NCI-H187 treated with DMSO at 0.1 percent for 48 hours (cell line): ENCODE results near the gene FRMD4B.
"Not testable (repeated sequence)": the region's sequence is repeated elsewhere in the genome, so short reads cannot be mapped to it uniquely, and the experiment has no call there.

ENCODE experiments used
- DNase-seq: peaks from one replicate; lab custom pipeline; 2025; lab: John Stamatoyannopoulos, UW

The FRMD4B gene

DNA sequence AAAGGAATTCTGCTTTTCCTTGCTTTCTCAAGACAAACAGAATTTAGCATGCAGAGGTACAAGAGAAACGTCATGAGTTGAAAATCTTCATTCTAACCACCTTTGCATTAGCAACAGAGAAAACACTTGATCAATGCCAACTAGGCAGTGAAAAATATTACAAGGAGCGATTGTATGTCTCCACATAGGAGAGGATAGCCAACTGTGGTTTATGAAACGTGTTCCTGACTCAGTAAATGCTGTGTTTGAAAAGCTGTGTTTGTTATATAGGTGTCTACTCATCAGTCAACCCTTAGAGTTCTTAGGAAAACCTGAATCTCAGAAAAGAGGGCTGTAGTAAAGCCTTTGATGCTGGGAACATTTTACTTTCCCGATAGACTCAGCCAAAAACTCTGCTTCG is 102.4 kb downstream of the FRMD4B start:
- no peak for DNase-seq

DNA sequence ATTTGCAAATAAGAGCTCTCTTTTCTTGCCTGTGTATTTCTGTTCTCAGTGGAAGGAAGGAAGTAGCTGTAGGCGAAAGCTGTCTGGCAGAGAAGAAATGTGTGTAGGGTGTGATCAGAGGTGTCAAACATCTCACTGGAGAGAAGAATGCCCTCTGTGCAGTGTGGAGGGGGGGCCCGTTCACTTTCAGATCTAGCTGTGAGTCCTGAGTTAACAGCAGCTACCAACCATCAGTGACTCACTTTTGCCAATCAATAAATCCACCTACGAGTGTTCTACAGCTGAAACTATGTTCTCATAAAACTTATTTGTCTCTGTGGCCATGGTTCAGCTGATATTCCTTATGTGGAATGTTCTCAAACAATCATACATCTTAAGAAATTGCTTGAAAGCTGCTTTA is 103.7 kb downstream of the FRMD4B start:
- no peak for DNase-seq

DNA sequence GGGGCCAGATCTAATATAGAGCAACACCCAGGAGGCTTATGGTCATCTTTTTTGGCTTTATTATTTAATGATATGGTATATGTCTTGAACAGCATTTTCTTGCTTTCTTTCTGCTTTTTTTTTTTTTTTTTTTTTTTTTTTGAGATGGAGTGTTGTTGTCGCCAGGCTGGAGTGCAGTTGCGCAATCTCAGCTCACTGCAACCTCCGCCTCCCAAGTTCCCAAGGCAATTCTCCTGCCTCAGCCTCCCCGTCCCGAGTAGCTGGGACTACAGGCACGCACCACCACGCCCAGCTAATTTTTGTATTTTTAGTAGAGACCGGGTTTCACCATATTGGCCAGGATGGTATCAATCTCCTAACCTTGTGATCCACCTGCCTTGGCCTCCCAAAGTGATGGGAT is 108.5 kb downstream of the FRMD4B start:
- DNase-seq, result not testable (repeated sequence)

DNA sequence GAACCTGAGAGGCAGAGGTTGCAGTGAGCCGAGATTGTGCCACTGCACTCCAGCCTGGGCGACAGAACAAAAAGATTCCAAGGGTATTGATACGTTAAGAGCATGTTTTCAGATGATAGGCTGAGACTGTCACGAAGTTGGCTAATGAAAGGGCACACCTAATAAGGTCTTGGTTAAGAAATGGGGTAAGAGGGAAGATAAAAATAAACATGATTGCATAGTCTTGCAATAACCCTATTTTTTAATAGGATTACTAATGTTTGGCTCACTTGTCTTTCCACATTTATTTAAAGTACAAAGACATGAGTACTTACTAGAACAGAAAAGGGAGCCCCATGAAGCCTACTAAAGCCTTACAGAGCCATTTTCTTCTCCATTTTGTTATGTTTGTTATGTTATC is 109.0 kb downstream of the FRMD4B start:
- DNase-seq, result no peak

DNA sequence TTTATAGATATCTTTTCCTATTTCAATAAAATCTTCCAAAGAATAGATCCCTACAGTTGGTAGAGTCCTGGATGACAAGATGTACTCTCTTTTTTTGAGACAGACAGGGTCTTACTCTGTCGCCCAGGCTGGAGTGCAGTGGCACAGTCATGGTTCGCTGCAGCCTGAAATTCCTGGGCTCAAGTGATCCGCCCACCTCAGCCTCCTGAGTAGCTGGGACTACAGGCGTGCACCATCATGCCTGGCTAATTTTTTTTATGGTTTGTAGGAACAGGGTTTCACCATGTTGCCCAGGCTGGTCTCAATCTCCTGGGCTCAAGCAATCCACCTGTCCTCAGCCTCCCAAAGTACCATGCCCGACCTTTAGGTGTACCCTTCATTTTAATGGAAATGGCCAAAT is 109.7 kb downstream of the FRMD4B start:
- not testable (repeated sequence) for DNase-seq

DNA sequence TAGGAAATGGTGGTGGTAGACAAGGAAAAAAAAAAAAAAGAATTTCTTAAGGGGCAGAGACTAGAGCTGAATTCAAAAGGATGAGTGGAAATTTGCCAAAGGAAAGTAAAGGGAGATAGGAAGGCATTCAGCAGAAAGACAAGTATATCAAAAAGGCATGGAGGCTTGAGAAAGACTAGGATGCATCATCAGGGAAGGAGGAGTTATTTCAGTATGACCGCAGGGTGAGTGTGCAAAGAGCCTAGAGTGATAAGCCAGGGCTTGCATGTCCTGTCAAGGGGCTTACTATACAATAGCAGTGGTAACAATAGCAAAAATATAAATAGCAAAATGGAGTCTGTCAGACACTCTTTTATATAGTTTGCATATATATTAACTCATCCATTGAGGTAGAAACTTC is 112.0 kb downstream of the FRMD4B start:
- DNase-seq, result no peak

DNA sequence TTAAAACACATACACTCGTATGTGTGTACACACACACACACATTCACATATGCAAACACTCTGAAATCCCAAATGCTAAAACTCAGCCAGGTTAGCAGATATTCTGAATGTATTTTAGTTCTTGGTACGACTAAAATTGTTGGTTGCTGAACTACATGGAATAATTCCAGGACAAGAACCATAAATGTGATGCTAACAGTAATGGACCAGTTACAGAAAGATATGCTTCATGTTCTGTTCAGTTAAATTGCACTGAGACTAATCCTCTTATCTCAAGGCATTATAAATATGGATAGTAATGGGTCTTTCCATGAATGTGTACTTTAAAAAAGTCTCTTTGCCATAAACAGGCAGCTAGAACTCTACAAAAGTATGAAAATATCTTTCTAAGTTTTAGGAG is 113.3 kb downstream of the FRMD4B start:
- DNase-seq, result no peak

DNA sequence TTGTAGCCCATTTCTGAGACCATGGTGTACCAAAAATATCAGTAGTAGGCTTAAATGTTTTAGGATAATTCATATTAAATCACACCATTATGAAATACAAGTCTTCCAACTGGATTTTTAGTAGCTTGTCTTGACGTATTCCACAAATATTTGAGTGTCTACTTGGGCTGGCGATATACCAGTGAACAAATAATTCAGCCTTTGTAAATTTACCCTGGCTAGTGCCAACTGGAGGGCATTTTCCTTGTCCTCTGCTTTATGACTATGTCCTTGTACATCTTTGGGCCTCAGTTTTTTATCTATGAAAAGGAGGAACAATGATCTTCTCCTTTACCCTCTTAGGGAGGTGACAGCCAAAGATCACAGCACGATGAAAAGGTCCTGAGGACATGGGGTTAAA is 114.8 kb downstream of the FRMD4B start:
- DNase-seq, result no peak

DNA sequence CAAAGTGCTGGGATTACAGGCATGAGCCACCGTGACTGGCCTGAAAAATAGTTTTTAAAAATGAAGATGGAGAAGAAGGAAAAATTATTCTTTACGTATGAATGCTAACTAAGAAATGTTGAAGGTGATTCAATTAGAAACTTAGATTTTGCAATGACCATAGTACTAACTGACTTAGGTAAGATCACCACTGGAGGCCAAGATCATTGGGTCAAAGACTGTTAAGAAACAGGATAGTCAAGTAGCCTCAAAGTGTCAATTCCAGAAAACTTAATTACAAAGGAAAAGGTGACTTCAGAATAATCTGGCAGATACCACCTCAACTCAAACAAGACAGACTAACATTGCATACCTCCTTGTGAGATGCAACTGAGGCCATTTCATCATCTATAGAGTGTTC is 119.3 kb downstream of the FRMD4B start:
- DNase-seq, result no peak

DNA sequence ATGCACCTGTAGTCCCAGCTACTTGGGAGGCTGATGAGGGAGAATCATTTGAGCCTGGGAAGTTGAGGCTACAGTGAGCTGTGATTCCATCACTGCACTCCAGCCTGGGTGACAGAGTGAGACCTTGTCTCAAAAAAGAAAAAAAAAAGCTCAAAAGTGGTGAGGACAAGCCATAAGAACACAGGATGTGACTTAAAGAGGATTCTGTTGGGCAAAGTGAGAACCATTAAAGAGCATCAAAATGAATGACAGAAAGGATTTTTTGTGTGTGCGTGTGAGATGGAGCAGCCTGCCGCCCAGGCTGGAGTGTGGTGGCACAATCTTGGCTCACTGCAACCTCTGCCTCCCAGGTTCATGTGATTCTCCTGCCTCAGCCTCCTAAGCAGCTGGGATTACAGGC is 119.8 kb downstream of the FRMD4B start:
- DNase-seq, result not testable (repeated sequence)

DNA sequence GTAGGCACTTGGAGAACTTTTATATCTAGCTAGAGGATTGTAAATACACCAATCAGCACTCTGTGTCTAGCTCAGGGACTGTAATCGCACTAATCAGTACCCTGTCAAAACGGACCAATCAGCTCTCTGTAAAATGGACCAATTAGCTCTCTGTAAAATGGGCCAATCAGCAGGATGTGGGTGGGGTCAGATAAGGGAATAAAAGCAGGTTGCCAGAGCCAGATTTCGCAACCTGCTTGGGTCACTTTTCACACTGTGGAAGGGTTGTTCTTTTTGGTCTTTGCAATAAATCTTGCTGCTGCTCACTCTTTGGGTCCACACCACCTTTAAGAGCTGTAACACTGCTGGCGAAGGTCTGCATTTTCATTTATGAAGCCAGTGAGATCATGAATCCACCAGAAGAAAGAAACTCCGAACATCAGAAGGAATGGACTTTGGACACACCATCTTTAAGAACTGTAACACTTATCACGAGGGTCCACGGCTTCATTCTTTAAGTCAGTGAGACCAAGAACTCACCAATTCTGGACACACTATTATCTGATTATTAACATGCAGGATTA is 125.0 kb downstream of the FRMD4B start:
- DNase-seq, result not testable (repeated sequence)

DNA sequence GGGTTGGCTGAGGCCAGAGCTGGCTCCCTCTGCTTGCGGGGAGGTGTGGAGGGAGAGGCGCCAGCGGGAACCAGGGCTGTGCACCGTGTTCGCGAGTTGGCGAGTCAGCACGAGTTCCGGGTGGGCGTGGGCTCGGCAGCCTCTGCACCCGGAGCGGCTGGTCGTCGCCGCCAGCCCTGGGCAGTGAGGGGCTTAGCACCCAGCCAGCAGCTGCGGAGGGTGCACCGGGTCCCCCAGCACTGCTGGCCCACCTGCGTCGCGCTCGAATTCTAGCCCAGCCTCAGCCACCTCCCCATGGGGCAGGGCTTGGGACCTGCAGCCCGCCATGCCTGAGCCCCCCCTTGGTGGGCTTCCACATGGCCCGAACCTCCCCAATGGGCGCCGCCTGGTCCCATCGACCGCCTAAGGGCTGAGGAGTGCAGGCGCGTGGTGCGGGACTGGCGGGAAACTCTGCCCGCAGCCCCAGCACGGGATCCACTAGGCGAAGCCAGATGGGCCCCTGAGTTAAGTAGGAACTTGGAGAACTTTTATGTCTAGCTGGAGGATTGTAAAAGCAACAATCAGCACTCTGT is 125.6 kb downstream of the FRMD4B start:
- no peak for DNase-seq

DNA sequence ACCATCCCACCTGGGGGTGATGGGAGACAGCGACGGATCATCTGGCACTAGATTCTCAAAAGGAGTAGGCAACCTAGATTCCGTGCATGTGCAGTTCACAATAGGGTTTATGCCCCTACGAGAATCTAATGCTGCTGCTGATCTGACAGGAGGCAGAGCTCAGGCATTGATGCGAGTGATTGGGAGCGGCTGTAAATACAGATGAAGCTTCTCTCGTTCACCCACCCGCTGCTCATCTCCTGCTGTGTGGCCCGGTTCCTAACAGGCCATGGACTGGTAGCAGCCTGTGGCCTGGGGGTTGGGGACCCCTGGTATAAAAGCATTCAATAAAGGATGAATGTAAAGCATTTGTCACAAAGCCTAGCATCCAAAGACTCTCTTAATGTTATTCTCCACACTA is 126.8 kb downstream of the FRMD4B start:
- DNase-seq, result no peak

DNA sequence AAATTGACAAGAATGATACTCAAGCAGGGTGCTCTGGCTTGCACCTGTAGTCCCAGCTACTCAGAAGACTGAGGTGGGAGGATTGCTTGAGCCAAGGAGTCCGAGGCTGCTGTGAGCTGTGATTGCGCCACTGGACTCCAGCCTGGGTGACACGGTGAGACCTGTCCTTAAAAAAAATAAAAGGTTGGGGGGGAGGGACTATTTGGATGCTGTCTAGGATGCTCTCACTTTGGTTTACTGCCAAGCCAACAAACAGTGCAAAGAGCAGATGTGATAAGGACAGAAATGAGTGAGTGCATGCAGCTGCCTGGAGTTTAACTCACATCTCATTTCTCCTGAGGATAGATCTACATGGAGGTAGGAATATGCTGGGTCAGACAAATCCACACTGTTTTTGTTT is 130.0 kb downstream of the FRMD4B start:
- no peak for DNase-seq

DNA sequence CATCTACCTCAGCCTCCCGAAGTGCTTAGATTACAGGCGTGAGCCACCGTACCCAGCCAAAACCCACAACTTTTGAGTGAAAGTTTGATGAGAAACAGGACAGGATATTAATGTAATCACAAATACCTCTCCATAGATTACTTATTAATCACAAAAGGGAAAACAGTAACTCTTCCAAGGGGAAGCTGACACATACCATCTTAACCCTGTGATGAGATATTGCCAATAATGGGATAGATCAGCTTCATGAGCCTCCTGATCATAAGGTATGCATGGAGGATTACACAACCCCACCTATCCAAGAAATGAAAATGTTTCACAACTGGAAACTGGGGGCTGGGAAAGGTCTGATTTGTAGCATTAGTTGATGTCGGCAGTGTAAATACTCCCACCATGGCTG is 131.5 kb downstream of the FRMD4B start:
- DNase-seq, result no peak

DNA sequence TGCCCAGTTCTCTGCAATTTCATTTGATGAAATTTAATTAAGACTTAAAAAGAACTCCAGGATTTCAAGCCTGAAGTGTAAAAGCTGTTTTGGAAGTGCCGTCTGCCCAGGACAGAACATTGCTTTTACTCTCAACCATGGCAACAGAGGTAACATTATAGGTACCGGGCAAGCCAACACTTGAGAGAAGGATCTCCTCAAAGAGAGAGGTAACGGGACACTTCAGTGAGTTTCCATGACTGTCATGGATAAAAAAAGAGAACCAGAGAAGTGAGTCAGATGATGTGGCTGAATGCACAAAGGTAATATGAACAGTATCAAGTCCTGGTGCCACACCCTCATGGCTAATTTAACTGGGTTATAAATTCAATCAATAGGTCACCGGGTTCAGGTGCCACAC is 133.3 kb downstream of the FRMD4B start:
- DNase-seq, result peak; percentile 2

DNA sequence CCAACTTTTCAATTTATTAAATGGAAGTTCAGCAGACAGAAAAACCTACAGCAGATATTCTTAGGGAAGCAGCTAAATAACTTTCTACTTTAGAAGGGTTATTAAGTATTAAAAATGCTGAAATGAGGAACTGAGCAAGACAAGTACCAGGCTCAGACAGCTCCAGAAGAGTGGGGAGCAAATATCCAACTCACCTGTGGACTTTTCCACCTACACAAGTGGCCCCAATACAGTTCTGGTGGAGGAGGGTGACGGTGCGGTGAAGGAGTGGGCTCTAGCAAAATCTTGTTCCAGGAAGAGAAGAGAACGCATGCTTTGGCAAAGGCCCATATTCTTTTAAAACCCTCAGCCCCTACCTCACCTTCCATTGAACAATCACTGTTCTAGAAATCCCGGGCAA is 133.7 kb downstream of the FRMD4B start:
- no peak for DNase-seq

DNA sequence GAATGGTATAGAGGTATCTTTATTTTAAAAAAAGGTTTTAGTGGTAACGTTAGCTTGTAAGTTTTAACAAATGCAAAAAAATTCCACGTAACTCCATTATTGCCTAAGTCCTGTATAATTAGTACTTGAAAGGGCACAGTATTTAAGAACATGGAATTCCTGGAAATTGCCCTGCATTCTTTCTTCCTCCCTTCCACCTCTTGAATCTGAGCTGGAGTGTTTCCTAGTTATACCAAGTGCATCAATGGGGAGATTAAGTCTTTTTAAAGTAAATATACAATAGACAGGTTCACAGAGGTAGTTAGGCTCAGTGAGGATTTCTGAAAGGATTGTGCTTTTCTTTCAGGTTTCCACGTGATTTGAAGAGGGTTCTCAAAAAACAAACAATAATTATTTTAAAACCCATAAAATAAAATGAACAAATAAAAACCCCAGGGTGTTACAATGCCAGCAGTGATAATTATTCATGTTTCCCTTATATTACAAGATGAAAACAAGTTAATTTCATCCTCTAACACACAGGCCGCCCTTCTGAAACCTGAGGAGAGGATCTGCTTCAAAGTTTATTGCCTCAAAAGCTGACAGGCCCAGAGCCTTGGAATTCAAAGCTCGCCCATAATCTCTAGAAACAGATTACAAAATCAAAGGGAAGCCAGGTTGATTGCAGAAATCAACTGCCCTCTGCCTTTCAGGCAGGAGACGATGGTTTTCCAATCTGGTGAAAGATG is 134.6 kb downstream of the FRMD4B start:
- DNase-seq, result no peak

DNA sequence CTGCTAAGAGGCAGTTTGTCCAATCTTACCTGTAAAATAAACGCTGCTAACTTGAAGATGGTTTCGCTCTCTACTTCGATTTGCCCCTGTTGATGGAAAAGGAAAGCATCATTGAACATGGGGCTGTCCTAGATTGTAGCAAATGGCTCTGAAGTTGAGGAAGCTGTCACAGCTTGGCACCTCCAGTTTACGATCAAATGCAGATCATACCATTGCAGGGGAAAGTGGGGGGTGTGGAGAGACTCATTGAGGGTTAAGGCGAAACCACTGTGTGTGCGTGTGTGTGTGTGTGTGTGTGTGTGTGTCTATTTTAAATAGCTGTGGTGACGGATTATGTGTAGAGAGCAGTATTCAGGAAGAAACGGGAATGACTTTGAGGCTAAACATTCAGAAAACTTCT is 135.9 kb downstream of the FRMD4B start:
- DNase-seq, result no peak

DNA sequence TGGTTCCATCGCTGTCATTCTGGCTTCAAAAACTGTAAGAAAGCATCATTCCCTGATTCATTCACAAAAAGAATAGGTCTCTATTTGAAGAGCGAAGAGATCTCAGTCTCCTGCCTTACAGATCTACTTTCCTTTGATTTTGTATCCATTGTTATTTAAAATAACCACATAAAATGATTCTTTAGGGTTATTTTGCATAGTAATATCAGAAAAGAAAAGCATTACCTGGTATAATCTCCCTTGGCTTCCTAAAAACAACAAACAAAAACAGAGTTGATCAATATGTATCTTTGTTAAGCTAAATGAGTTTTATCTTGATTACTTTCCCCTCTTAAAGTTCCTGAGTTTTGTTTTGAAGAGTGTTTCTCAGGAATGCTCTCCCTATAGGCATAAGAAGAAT is 136.9 kb downstream of the FRMD4B start:
- no peak for DNase-seq

DNA sequence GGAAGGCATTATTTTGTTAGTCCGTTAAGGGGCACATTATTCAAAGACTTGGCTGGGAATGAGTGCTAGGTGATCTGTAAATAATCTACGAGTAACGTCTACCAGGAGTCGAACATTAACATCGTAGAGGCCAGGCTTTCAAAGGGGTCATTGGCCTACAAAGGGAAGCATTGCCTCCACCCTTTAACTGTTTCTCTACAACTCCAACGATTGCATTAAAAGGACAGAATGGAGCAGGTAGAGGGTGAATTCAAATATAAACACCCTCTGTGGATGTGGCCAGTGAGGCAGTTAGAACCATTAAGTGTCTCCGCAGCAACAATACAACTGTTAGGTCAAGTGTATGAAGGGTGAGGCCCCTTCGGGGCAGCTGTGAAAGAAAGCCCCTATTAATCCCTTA is 137.5 kb downstream of the FRMD4B start:
- DNase-seq, result no peak

DNA sequence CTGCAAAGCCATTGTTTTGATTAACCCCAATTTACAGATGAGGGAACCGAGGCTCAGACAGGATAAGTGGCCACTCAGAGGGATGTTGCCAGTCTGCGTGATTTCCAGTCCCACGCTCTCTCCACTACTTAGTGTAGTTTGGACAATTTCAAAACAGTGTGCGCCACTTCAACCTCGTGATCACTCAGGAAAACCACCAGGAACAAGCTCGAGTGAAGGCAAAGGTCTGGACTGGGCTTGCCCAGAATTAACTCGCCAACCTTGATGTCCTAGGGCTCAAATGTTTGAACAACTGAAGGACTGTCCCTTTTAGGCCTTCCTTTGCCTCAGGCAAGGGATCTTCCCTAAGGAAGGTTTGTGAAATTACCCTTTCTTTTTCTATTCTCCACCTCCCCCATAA is 139.3 kb downstream of the FRMD4B start:
- no peak for DNase-seq

DNA sequence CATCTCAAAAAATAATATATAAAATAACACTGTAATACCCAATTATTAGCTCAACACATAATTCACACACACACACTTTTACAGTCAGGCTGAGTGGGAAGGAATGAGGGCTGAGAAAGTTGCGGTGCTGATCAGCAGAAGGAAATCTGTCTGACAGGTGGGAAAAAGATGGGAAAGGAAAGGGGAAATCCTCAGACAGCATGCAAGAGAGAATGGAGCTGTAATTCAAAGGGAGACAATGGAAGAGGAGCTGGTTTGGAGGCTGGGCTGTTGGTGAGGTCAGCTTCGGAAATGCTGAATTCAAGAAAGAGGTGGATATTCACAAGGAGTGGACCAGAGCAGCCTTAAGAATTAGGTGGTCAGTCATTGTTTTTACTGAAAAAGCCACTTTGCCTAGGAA is 141.8 kb downstream of the FRMD4B start:
- DNase-seq, result no peak

DNA sequence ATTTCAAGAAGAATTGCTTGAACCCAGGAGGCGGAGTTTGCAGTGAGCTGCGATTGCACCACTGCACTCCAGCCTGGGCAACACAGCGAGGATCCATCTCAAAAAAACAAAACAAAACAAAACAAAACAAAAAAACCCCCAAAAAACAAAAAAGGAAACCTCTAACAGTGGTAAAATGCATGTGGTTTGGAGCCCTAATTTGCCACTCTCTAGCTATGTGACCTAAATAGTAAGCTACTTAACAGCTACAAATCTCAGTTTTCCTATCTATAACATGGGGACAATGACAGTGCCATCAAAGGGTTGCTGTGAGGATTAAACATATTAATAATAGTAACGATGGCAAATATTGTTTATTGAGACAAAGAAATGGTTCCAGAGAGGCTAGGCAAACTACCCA is 144.1 kb downstream of the FRMD4B start:
- DNase-seq, result no peak
